Peyer's patch (tissue), 4 donors: ENCODE data around the gene EDNRA.

Source experiments
- POLR2A ChIP-seq, 2 donors: fragments of 450-650 bp; IDR thresholded peaks; one replicate each; pipeline ENCODE4 v1.5.1; 2017; ENCODE audit warnings: antibody characterized with exemption in 2 of 2, mild to moderate bottlenecking in 2 of 2, moderate library complexity in 2 of 2
- TF ChIP-seq, protein P1 (sequence below), 6 experiments: fragments of 450-650 bp in 4 of 6; fragments of 200-600 bp in 2 of 6; sonication (generic) in 1 of 6; IDR thresholded peaks; one replicate each; pipeline ENCODE4 v1.5.1; 2017 to 2019; ENCODE audit warnings: antibody characterized with exemption in 6 of 6, mild to moderate bottlenecking in 3 of 6, moderate library complexity in 1 of 6

DNA sequence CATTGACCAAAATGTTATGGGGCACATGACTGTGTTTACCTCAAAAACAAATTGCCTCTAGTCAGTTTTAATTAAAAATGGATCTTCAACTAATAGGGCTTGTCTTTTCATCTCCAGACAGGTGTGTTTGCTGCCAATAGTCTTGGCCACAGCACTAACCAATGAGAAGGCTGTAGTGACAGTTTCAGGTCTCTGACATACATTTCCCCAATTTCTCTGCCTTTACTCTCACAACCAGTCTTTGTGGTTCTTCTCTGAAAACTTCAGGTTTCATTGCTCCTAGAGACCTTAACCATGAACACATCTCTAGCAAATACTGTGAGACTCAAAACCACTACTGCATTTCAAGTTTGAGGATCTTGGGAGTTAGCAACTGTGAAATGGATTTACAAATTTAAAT lies 3.5 kb upstream of the EDNRA start:
- TF ChIP-seq, protein P1, sequence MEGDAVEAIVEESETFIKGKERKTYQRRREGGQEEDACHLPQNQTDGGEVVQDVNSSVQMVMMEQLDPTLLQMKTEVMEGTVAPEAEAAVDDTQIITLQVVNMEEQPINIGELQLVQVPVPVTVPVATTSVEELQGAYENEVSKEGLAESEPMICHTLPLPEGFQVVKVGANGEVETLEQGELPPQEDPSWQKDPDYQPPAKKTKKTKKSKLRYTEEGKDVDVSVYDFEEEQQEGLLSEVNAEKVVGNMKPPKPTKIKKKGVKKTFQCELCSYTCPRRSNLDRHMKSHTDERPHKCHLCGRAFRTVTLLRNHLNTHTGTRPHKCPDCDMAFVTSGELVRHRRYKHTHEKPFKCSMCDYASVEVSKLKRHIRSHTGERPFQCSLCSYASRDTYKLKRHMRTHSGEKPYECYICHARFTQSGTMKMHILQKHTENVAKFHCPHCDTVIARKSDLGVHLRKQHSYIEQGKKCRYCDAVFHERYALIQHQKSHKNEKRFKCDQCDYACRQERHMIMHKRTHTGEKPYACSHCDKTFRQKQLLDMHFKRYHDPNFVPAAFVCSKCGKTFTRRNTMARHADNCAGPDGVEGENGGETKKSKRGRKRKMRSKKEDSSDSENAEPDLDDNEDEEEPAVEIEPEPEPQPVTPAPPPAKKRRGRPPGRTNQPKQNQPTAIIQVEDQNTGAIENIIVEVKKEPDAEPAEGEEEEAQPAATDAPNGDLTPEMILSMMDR (IDR thresholded peaks at IDR 0.05): no peak
- TF ChIP-seq POLR2A (IDR thresholded peaks at IDR 0.05): no peak
